K562 (cell line): Measurements from ENCODE around the gene NKAPL. TPM values are rescaled to one million over a fixed set of nuclear protein-coding genes. Genes with fewer than 3 reads are reported as not detected.

Source experiments
- ARHGAP35 ChIP-seq: fragments of 450-650 bp; IDR thresholded peaks from 2 replicates; pipeline ENCODE4 v1.6.1; 2018; ENCODE audit not compliant: partially characterized antibody
- ARID1B ChIP-seq: fragments of 450-650 bp; IDR thresholded peaks from 2 replicates; pipeline ENCODE4 v1.6.1; 2016; ENCODE audit warnings: antibody characterized with exemption, mild to moderate bottlenecking, inconsistent platforms
- E4F1 ChIP-seq: fragments of 250-450 bp; sonication (Bioruptor Pico); IDR thresholded peaks from 2 replicates; pipeline ENCODE4 v1.5.0; 2021; ENCODE audit warnings: mild to moderate bottlenecking, borderline replicate concordance
- HMG20A ChIP-seq: fragments of 450-650 bp; formaldehyde crosslinking; conservative IDR thresholded peaks from 2 replicates; pipeline ENCODE4 v1.4.0; 2020; ENCODE audit warnings: mild to moderate bottlenecking, mixed read lengths
- JUNB ChIP-seq: fragments of 450-650 bp; formaldehyde crosslinking; conservative IDR thresholded peaks from 2 replicates; pipeline ENCODE4 v1.4.0; 2020; ENCODE audit warnings: mild to moderate bottlenecking
- KAT2B ChIP-seq: IDR thresholded peaks from one replicate; pipeline ENCODE4 v1.6.1; 2012; ENCODE audit warnings: low read depth, mild to moderate bottlenecking, control low read depth, inconsistent platforms, low read length, moderate library complexity
- MTA3 ChIP-seq: fragments of 450-650 bp; formaldehyde crosslinking; IDR thresholded peaks from 2 replicates; pipeline ENCODE4 v1.6.1; 2017; ENCODE audit warnings: mild to moderate bottlenecking, borderline replicate concordance
- NEUROD1 ChIP-seq: fragments of 150-350 bp; IDR thresholded peaks from 2 replicates; pipeline ENCODE4 v1.6.1; 2014; ENCODE audit warnings: borderline replicate concordance, low read length, low read depth; ENCODE audit not compliant: partially characterized antibody
- NR2C1 ChIP-seq, 2 experiments: fragments of 450-650 bp; IDR thresholded peaks; 2 replicates each; pipeline ENCODE4 v1.6.1; 2017; ENCODE audit warnings: mild to moderate bottlenecking in 2 of 2, antibody characterized with exemption in 1 of 2, inconsistent platforms in 1 of 2, missing compliant biosample characterization in 1 of 2, missing genetic modification characterization in 1 of 2
- OTX1 ChIP-seq: fragments of 450-650 bp; formaldehyde crosslinking; IDR thresholded peaks from 2 replicates; pipeline ENCODE4 v1.4.0; 2022; ENCODE audit warnings: mild to moderate bottlenecking
- PHB2 ChIP-seq: fragments of 450-650 bp; IDR thresholded peaks from 2 replicates; pipeline ENCODE4 v1.6.1; 2017; ENCODE audit warnings: low read depth
- POLR2AphosphoS5 ChIP-seq: IDR thresholded peaks from 2 replicates; pipeline ENCODE4 v1.6.1; 2011; ENCODE audit warnings: mild to moderate bottlenecking, low read depth, low read length, moderate library complexity; ENCODE audit not compliant: control insufficient read depth, insufficient read depth
- PPARD ChIP-seq: fragments of 250-450 bp; sonication (Bioruptor Pico); IDR thresholded peaks from 2 replicates; pipeline ENCODE4 v1.8.0; 2022; ENCODE audit warnings: inconsistent platforms, mild to moderate bottlenecking, moderate library complexity
- RFX1 ChIP-seq: fragments of 450-650 bp; IDR thresholded peaks from 2 replicates; pipeline ENCODE4 v1.6.1; 2016; ENCODE audit warnings: mild to moderate bottlenecking, moderate library complexity
- SNRNP70 ChIP-seq: fragments of 200-400 bp; formaldehyde crosslinking; optimal IDR thresholded peaks from 2 replicates; pipeline ENCODE3; 2017; ENCODE audit warnings: low read depth, low read length
- SRSF3 ChIP-seq: fragments of 200-400 bp; formaldehyde crosslinking; IDR thresholded peaks from 2 replicates; pipeline ENCODE4 v1.6.1; 2016; ENCODE audit warnings: mild to moderate bottlenecking, low read length, moderate library complexity; ENCODE audit not compliant: insufficient read depth
- TAF1 ChIP-seq: IDR thresholded peaks from 2 replicates; pipeline ENCODE4 v1.6.1; 2011; ENCODE audit warnings: mild to moderate bottlenecking, low read length, moderate library complexity; ENCODE audit not compliant: insufficient read depth, control insufficient read depth, severe bottlenecking; ENCODE audit errors: extremely low read depth
- TARDBP ChIP-seq: fragments of 450-650 bp; IDR thresholded peaks from 2 replicates; pipeline ENCODE4 v1.6.1; 2016
- TRIM28 ChIP-seq: fragments of 450-650 bp; IDR thresholded peaks from 2 replicates; pipeline ENCODE4 v1.6.1; 2017
- ZBTB49 ChIP-seq: sonication (generic); formaldehyde crosslinking; IDR thresholded peaks from 2 replicates; pipeline ENCODE4 v1.8.0; 2022; ENCODE audit warnings: missing genetic modification reagents, mild to moderate bottlenecking, borderline replicate concordance
- ZNF583 ChIP-seq: fragments of 250-450 bp; sonication (Bioruptor Pico); IDR thresholded peaks from 2 replicates; pipeline ENCODE4 v1.4.0; 2020
- ZNF717 ChIP-seq: fragments of 250-450 bp; sonication (Bioruptor Pico); IDR thresholded peaks from 2 replicates; pipeline ENCODE4 v1.5.0; 2021
- polyA plus RNA-seq, 8 experiments: library from polyadenylated mRNA; depleted of rRNA in 4 of 8; stranded (reverse) in 5 of 8; unstranded in 3 of 8; fragments of >200 nt; fragmentation: Nextera tagmentation in 2 of 8; fragmentation: Illumina TruSeq in 1 of 8; extraction: Ambion mirVana in 2 of 8; extraction: Trizol in 1 of 8; gene quantifications; 2 replicates each; pipeline versions ENCODE4 v1.2.1 to v1.2.3, GENCODE V29; 2011 to 2014; ENCODE audit warnings: inconsistent platforms in 1 of 8, missing spikeins in 1 of 8
- total RNA-seq, 7 experiments: library from RNA; depleted of rRNA in 6 of 7; stranded (reverse); fragments of >200 nt in 6 of 7; fragmentation: Illumina TruSeq in 2 of 7; extraction: Trizol in 2 of 7; gene quantifications; 2 replicates each; pipeline versions ENCODE4 v1.2.1 to v1.2.3, GENCODE V29; 2011 to 2021; ENCODE audit warnings: low replicate concordance in 1 of 7
- TF ChIP-seq, protein P1 (sequence below): sonication (generic); formaldehyde crosslinking; IDR thresholded peaks from 2 replicates; pipeline ENCODE4 v1.8.0; 2022; ENCODE audit warnings: mild to moderate bottlenecking, missing genetic modification reagents, borderline replicate concordance

Gene NKAPL
- total and polyA plus RNA-seq, 9 of the 15 experiments (the other 6 are each of a cell fraction or from before 2014, with no cell fraction given): not detected

- TF ChIP-seq E4F1 (CRISPR knock-in tag): no peak
- no peak for TF ChIP-seq RFX1
- TF ChIP-seq PHB2: no peak
- no peak for TF ChIP-seq TRIM28
- TF ChIP-seq SNRNP70: no peak
- TF ChIP-seq SRSF3: no peak
- no peak for TF ChIP-seq PPARD (CRISPR knock-in tag)
- TF ChIP-seq NEUROD1: peak; percentile 48
- TF ChIP-seq, protein P1, sequence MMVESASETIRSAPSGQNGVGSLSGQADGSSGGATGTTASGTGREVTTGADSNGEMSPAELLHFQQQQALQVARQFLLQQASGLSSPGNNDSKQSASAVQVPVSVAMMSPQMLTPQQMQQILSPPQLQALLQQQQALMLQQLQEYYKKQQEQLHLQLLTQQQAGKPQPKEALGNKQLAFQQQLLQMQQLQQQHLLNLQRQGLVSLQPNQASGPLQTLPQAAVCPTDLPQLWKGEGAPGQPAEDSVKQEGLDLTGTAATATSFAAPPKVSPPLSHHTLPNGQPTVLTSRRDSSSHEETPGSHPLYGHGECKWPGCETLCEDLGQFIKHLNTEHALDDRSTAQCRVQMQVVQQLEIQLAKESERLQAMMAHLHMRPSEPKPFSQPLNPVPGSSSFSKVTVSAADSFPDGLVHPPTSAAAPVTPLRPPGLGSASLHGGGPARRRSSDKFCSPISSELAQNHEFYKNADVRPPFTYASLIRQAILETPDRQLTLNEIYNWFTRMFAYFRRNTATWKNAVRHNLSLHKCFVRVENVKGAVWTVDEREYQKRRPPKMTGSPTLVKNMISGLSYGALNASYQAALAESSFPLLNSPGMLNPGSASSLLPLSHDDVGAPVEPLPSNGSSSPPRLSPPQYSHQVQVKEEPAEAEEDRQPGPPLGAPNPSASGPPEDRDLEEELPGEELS: 0 out of 2 replicates have a peak, but pooled peaks have one; percentile 33
- TF ChIP-seq POLR2AphosphoS5: 0 out of 2 replicates have a peak, but pooled peaks have one; percentile 34
- TF ChIP-seq KAT2B: no peak
- peak; percentile 62; the same call in 1 of the 2 replicates for TF ChIP-seq ZNF583 (CRISPR knock-in tag)
- peak; percentile 84; the same call in 1 of the 2 replicates for TF ChIP-seq TARDBP
- no peak for TF ChIP-seq JUNB (CRISPR knock-in tag)
- no peak for TF ChIP-seq ZNF717 (CRISPR knock-in tag)
- peak; percentile 78; the same call in 1 of the 2 replicates for TF ChIP-seq MTA3
- peak; percentile 64 for TF ChIP-seq ARID1B
- TF ChIP-seq NR2C1 (IDR thresholded peaks at IDR 0.05): no peak
- TF ChIP-seq NR2C1 (tag; IDR thresholded peaks at IDR 0.05): no peak
- TF ChIP-seq TAF1: peak; percentile 7
- no peak for TF ChIP-seq ZBTB49 (CRISPR knock-in tag)
- TF ChIP-seq ARHGAP35: no peak
- no peak for TF ChIP-seq OTX1 (CRISPR knock-in tag)
- 0 out of 2 replicates have a peak, but pooled peaks have one; percentile 40 for TF ChIP-seq HMG20A (CRISPR knock-in tag)
These were observed 46.4 kb upstream of the NKAPL start (continued) for GRCh38 chr6:28212510-28213212.
